CD4-positive, alpha-beta T cell treated with Interleukin-12 subunit alpha and Interleukin-12 subunit beta, for 1 hour (primary cell): ENCODE data around the gene EFCAB10.

Experiments used
- DNase-seq: peaks from one replicate; pipeline ENCODE4 v3.0.0-alpha.2; 2020

Gene EFCAB10

GRCh38 chr7:105596866-105597265 lies 15.6 kb upstream of the EFCAB10 start:
- DNase-seq: no peak

GRCh38 chr7:105594034-105594433 lies 12.7 kb upstream of the EFCAB10 start:
- no peak for DNase-seq

DNA sequence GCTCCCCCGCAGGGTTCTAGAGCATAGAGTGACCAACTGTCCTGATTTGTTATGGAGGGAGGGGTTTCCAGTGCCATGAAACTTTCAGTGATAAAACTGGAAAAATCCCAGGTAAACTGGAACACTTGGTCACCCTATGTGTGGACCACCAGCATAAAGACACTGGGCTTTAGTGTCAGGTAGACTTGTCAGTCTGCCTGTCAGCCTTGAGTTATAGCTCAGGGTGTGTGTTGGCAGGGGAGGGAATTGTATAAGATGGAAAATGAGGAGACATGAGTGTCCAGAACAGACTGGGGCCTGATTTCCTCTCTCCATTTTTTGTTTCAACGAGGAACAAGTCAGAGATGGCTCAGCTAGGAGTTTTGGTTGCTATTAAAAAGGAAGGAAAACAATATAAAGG lies 10.2 kb upstream of the EFCAB10 start:
- no peak for DNase-seq

DNA sequence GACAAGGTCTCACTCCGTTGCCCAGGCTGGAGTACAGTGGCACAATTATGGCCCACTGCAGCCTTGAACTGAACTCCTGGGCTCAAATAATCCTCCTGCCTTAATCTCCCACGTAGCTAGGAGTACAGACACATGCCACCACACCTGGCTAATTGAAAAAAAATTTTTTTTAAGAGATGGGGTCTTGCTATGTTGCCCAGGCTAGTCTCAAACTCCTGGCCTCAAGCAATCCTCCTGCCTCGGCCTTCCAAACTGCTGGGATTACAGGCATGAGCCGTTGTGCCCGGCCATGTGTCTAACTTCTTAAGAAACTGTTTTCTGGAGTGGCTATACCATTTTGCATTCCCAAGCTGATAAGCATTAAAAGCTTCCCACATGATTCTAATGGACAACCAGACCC lies 9.5 kb upstream of the EFCAB10 start:
- no peak for DNase-seq

DNA sequence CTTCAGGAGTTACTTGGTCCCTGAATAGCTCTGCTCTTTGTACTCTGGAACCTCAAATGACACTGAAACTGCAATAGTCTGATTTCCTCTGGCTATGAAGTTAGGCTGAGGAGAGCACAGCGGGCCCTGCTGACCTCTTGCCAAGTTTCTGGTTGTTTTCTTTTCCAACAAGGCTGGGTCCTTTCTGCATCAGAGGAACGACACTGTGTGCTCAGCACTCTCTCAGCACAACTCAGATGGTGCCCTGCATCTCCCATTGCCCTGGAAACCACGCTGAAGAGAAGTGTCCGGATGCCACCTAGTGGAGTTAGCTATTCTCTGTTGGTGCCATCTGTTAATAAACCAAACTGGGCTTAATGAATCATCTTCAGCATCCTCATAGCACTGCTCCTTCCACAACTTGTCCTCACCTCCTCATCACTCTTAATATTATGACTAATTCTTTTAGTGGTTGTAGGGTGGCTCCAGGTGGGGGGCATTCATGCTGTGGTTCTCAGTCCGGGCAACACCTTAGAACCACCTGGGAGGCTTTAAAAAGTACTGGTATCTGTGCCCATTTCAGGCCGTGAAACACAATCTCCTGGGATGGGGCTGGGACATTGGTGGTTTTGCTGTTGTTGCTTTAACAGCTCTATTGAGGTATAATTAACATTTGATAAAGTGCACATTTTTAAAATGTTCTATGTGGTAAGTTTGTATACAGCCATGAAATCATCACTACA lies 8.2 kb upstream of the EFCAB10 start:
- DNase-seq: peak; percentile 59

- DNase-seq: no peak
Observed at GRCh38 chr7:105587909-105588635, 6.8 kb upstream of the EFCAB10 start.

DNA sequence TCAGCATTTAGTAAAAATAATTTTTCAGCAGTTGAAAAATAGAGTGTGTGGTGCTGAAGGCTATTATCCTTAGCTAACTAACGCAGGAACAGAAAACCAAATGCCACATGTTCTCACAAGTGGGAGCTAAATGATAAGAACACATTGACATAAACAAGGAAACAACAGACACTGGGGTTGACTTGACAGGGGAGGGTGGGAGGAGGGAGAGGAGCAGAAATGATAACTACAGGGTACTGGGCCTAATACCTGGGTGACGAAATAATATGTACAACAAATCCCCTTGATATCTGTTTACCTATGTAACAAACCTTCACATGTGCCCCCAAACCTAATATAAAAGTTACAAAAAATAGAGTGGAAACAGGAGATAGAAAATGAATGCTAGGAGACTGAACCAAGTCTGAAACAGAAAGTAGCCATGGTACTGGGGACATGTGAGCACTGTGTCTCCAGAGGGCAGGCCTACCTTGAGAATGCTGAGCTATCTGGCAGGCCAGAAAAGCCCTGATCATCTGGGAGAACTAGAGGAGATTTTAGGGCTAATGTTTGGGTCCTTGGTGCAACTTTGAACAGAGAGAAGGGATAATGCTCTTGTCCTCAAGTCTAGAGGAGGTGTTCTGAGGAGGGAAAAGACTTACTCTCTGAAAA lies 4.7 kb upstream of the EFCAB10 start:
- no peak for DNase-seq

DNA sequence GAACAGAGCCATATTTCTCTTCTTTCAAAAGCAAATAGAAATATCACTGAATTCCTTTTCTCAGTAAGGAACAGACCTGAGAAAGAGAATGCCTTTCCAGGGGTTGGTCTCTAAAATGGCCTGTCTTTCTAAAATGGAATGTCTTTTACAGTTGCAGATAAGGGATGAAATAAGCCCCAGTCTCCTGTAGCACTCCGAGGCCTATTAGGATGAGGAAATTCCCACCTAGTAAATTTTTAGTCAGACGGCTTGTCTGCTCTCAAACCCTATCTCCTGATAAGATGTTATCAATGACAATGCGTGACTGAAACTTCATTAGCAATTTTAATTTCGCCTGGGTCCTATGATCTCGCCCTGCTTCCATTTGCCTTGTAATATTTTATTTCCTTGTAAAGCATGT lies 2.9 kb upstream of the EFCAB10 start:
- DNase-seq: no peak

DNA sequence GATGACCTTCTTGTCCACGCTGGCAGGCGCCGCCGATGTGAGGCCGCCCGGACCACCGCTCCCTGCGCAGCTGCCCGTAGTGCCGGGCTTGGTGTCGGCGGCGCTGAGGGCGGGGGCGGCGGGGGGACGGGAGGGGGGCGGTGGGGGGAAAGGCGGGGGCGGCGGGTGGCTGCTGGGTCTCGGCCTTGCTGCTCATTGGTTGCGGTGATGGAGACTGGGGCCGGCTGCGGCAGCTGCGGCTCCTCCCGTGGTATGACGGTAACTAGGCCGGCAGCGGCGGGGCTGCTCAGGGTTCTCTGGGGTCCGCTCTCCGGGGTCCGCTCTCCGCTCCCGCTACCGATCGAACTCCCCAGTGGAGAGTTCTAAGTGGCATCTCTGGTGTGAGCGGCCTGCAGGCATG lies 1.8 kb upstream of the EFCAB10 start:
- no peak for DNase-seq

DNA sequence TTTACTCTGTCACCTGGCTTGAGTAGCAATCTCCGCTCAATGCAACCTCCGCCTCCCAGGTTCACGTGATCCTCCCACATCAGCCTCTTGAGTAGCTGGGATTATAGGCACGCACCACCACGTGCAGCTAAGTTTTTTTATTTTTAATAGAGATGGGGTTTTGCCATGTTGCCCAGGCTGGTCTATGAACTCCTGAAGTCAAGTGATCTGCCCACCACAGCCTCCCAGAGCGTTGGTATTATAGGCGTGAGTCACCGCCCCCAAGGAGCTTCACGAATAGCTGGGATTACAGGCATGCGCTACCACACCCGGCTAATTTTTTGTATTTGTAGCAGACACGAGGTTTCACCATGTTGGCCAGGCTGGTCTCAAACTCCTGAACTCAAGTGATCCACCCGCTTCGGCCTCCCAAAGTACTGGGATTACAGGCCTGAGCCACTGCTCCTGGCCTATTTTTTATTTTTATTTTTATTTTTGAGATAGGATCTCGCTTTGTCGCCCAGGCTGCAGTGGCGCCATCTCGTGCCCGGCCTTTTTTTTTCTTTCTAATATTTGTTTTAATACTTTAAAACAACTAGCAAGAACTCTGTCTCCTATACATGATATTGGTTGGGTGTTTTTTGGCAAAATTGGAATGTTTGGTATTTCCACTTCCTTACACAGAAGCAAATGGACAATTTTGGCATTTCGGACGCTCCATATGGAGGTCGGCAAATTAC lies 1.1 kb downstream of the EFCAB10 start:
- no peak for DNase-seq

GRCh38 chr7:105578496-105578895 lies 2.8 kb downstream of the EFCAB10 start:
- DNase-seq: no peak

- DNase-seq: no peak
Observed at GRCh38 chr7:105577251-105577650, 4.0 kb downstream of the EFCAB10 start.

DNA sequence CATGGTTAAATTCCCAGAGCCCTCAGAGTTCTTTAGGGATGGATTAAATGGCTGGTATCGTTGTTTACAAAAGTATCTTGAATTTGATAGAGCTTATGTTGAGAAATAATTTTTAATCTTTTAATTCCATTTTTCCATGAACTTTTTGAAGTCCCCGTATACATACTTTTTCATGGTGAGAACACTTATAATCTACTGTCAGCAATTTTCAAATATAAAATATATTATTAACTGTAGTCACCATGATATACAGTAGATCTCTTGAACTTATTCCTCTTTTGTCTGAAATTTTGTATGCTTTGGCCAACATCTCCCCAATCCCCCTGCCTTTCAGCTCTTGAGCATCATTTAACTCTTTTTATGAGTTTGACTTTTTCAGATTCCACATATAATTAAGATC lies 9.4 kb downstream of the EFCAB10 start:
- DNase-seq: no peak

DNA sequence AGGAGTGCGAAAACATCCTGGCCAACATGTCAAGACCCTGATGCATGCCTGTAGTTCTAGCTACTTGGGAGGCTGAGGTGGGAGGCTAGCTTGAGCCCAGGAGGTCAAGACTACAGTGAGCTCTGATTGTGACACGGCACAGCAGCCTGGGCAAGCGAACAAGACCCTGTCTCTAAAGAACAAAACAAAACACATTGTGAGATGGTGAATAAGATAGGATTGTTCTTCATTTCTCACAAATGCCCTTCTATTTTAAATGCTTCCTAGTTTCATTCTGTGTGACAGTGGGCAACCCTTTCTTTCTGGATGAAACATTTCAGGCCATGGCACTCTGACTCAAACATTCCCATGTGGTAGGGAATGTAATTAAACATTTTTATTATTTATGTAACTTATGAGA lies 13.5 kb downstream of the EFCAB10 start:
- DNase-seq: no peak

DNA sequence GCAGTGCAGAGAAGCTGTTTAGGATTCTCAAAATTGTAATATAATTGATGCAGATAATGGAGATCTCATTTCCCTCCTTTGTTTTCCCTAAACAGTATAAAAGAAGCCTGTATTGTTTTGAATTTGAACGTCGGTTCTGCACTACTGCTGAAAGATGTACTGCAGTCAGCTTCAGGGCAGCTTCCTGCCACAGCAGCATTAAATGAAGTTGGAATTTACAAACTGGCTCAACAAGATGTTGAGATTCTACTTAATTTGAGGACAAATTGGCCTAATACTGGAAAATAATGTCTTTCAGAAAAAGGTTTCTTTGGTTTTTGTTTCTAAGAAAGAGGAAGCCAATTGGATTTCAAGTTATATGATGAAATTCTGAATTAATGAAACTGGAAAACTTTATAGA lies 14.3 kb downstream of the EFCAB10 start:
- DNase-seq: no peak

GRCh38 chr7:105565190-105565589 lies 16.1 kb downstream of the EFCAB10 start:
- DNase-seq: no peak

DNA sequence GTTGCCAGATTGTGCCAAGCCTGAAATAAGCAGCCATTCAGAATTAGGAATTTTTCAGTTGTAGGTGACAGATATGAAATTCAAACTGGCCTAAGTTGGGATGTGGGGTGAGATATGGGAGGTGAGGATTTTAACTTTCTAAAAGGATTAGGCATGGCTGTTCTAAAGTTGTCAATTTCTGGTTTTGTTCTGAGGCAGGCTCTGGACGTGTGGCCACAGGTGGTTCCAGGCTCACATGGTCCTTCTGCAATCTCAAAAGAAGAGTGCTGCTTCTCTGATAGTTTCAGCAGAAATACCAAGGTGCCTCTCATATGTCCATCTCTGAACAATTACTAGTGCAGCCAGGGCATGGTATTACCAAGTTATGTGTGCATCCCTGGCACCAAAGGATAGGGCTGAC lies 21.4 kb downstream of the EFCAB10 start:
- DNase-seq: no peak

GRCh38 chr7:105538339-105538738 lies 43.0 kb downstream of the EFCAB10 start:
- no peak for DNase-seq

DNA sequence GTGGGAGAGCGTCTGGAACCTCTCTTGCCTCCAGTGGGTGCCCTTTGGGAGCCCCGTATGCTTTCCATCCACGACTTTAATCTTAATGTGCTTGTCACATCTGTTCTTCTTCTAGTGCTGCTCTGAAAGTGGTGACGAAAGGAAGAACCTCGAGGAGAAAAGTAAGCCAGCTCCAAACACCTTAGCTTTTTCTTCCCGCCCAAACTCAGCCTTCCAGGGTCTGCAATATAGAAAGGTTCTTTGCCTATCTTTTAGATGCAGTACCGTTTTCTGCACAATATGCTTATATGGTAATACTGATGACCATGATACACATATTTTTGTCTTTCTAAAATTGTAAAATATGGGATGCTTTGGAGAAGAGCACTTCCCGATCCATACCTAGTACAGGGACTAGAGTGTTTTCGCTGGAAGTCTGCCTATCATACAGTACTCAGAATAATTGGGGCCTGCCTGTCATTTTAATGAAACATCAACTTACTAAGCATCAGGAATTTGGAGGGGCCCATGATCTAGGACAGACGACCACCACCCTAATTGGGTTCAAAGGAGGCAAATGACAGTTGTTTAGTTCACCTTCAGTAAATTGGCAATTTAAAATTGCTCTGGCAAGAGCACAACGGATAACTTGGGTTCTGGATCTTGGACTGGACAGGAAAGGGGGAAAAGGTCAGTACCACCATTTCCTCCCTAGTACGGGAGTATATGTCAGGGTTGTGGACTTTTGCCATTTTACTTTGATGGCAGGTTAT lies 48.4 kb downstream of the EFCAB10 start:
- no peak for DNase-seq

DNA sequence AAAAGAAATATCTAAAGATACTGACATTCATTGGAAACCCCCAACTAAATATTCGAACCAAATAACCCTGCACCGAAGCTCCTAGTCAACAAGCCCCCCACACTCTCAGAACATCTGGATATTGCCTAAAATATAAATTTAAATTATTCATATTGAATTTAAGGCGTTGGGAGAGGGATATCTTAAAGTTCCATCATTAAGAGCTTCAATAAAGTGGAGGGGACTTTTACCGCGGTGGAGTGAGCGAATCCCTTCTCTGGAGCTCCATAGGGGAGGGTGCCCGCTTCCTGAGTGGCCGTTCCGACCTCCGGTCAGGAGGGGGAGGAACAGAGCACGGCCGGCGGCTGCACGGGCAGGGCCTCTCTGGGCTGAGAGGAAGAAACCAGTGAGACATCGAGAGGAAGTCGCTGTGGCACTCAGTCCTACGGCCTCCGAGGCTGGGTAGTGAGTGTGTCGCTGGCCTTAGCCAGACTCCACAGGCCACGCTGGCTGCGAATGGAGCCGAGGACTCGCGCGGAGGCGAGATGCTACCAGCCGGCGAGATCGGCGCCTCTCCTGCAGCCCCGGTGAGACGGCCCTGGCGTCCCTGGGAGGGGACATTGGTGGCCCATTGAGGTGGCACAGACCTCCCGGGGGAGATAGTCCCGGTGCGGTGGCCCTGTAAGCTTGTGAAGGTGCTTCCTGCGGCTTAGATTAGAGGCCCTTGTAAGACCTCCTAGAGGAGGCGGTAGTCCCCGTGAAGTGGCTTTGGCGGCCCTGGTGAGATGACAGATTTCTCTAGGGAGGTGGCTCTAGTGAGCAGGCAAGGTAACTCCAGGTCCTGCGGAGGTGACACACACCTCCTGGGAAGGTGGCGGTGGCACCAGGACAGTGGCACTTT lies 49.3 kb downstream of the EFCAB10 start, which contains the start of gene RINT1:
RINT1 (plus strand) TSS at position 410 of the 880 bp plus-strand sequence; CDS start at position 525, 115 bp downstream.
- peak; percentile 92 for DNase-seq

- DNase-seq: no peak
Observed at GRCh38 chr7:105530546-105530945, 50.7 kb downstream of the EFCAB10 start.

- no peak for DNase-seq
Observed at GRCh38 chr7:105530126-105530525, 51.2 kb downstream of the EFCAB10 start.
